Hepatocyte (in vitro differentiated cells): ENCODE results near the gene PRSS57. TPM values are rescaled to one million over a fixed set of nuclear protein-coding genes. Genes with fewer than 3 reads are reported as not detected.

Experiments used
- DNase-seq: peaks from one replicate; pipeline ENCODE4 v3.0.0-alpha.2; 2016; ENCODE audit warnings: low spot score
- H2AFZ ChIP-seq: fragments of 200-600 bp; sonication (generic); 2 replicates; pipeline ENCODE4 v1.6.0; 2016; ENCODE audit warnings: antibody characterized with exemption, mild to moderate bottlenecking
- H3K27ac ChIP-seq: fragments of 200-600 bp; sonication (generic); 2 replicates; pipeline ENCODE4 v1.5.1; 2016; ENCODE audit warnings: mild to moderate bottlenecking
- H3K27me3 ChIP-seq: fragments of 200-600 bp; sonication (generic); 2 replicates; pipeline ENCODE4 v1.6.1; 2016
- H3K36me3 ChIP-seq: fragments of 200-600 bp; sonication (generic); replicated peaks from 2 replicates; pipeline ENCODE4 v1.5.1; 2016; ENCODE audit warnings: low read depth; ENCODE audit not compliant: insufficient read depth
- H3K4me1 ChIP-seq: fragments of 200-600 bp; sonication (generic); 2 replicates; pipeline ENCODE4 v1.5.1; 2016; ENCODE audit warnings: mild to moderate bottlenecking, moderate library complexity; ENCODE audit not compliant: insufficient read depth
- H3K4me2 ChIP-seq: fragments of 200-600 bp; sonication (generic); 2 replicates; pipeline ENCODE4 v1.6.0; 2016
- H3K4me3 ChIP-seq: fragments of 200-600 bp; sonication (generic); 2 replicates; pipeline ENCODE4 v1.5.1; 2016; ENCODE audit warnings: mild to moderate bottlenecking
- H3K79me2 ChIP-seq: fragments of 200-600 bp; sonication (generic); 2 replicates; pipeline ENCODE4 v1.6.0; 2017; ENCODE audit warnings: mild to moderate bottlenecking
- H3K9me2 ChIP-seq: fragments of 200-600 bp; sonication (generic); replicated peaks from 2 replicates; pipeline ENCODE4 v1.6.0; 2017; ENCODE audit warnings: mild to moderate bottlenecking; ENCODE audit not compliant: insufficient read depth
- H3K9me3 ChIP-seq: fragments of 200-600 bp; sonication (generic); 2 replicates; pipeline ENCODE4 v1.5.1; 2016; ENCODE audit warnings: low read depth, mild to moderate bottlenecking
- H4K20me1 ChIP-seq: fragments of 200-600 bp; sonication (generic); 2 replicates; pipeline ENCODE4 v1.6.0; 2016; ENCODE audit warnings: mild to moderate bottlenecking; ENCODE audit not compliant: insufficient read depth, poor library complexity, severe bottlenecking
- CTCF ChIP-seq: fragments of 200-600 bp; sonication (generic); IDR thresholded peaks from 2 replicates; pipeline ENCODE4 v1.5.1; 2016; ENCODE audit warnings: antibody characterized with exemption, mild to moderate bottlenecking; ENCODE audit not compliant: poor library complexity
- EZH2 ChIP-seq: fragments of 200-600 bp; sonication (generic); IDR thresholded peaks from 2 replicates; pipeline ENCODE4 v1.6.1; 2016; ENCODE audit warnings: antibody characterized with exemption, mild to moderate bottlenecking, borderline replicate concordance
- EZH2phosphoT487 ChIP-seq: fragments of 200-600 bp; sonication (generic); IDR thresholded peaks from one replicate; pipeline ENCODE4 v1.6.1; 2018; ENCODE audit warnings: antibody characterized with exemption, mild to moderate bottlenecking, low read depth, moderate library complexity; ENCODE audit not compliant: unreplicated experiment, severe bottlenecking
- WGBS: methylation state at CpG from one replicate; pipeline ENCODE4 v1.1.6; 2016; ENCODE audit warnings: low lambda C conversion rate; ENCODE audit errors: missing lambda C conversion rate; 5-methylcytosine and 5-hydroxymethylcytosine counted together
- polyA plus RNA-seq: library from polyadenylated mRNA; unstranded; fragments of >200 nt; fragmentation: Nextera tagmentation; extraction: Ambion mirVana; gene quantifications from 2 replicates; pipeline ENCODE4 v1.2.1, GENCODE V29; 2016
- total RNA-seq: library from RNA; depleted of rRNA; stranded (reverse); fragments of >200 nt; gene quantifications from 2 replicates; pipeline ENCODE4 v1.2.3, GENCODE V29; 2014

The PRSS57 gene
- total and polyA plus RNA-seq, 2 experiments from 2014 or later = 1.2 to 2.4 TPM

GRCh38 chr19:711254-711653 is 16.0 kb upstream of the PRSS57 start:
- Histone ChIP-seq H3K27ac (peak overlapping the region; percentile 23), H3K79me2 (peaks cover 60% of the 10 kb centered on the region), H2AFZ (no peak overlapping the region), H3K9me3 (no peaks in the 10 kb centered on the region), H4K20me1 (no peaks in the 10 kb centered on the region), H3K36me3 (no peaks in the 10 kb centered on the region), H3K27me3 (no peaks in the 10 kb centered on the region), H3K4me2 (peak overlapping the region; percentile 98), H3K4me1 (peaks cover 19% of the 10 kb centered on the region), H3K9me2 (no peaks in the 10 kb centered on the region), H3K4me3 (no peak overlapping the region)
- DNase-seq = no peak
- no peak for TF ChIP-seq EZH2
- no peak for TF ChIP-seq CTCF
- no peak for TF ChIP-seq EZH2phosphoT487
- WGBS = 72% methylated on average over 8 of the region's 8 CpGs

GRCh38 chr19:710767-711166 is 15.5 kb upstream of the PRSS57 start:
- Histone ChIP-seq H3K9me2 (no peaks in the 10 kb centered on the region), H3K9me3 (no peaks in the 10 kb centered on the region), H3K79me2 (peaks cover 58% of the 10 kb centered on the region), H4K20me1 (no peaks in the 10 kb centered on the region), H3K27ac (peak overlapping the region; percentile 71), H3K4me3 (no peak overlapping the region), H3K4me2 (peak overlapping the region; percentile 98), H3K27me3 (no peaks in the 10 kb centered on the region), H3K4me1 (peaks cover 19% of the 10 kb centered on the region), H2AFZ (no peak overlapping the region), H3K36me3 (no peaks in the 10 kb centered on the region)
- no peak for DNase-seq
- TF ChIP-seq EZH2 (no peak), CTCF (no peak), EZH2phosphoT487 (no peak)
- 74% methylated on average over 21 of the region's 21 CpGs for WGBS

- peaks cover 19% of the 10 kb centered on the region for H3K4me1 ChIP-seq
- H2AFZ ChIP-seq = no peak overlapping the region
- no peaks in the 10 kb centered on the region for H3K9me3 ChIP-seq
- peak; percentile 45 for DNase-seq
- no peaks in the 10 kb centered on the region for H4K20me1 ChIP-seq
- H3K9me2 ChIP-seq = no peaks in the 10 kb centered on the region
- 40% methylated on average over 14 of the region's 27 CpGs for WGBS
- H3K4me2 ChIP-seq = peak overlapping the region; percentile 98
- TF ChIP-seq EZH2 (no peak), CTCF (no peak), EZH2phosphoT487 (no peak)
- H3K79me2 ChIP-seq = peaks cover 51% of the 10 kb centered on the region
- H3K4me3 ChIP-seq = peak overlapping the region; percentile 85
- no peaks in the 10 kb centered on the region for H3K36me3 ChIP-seq
- H3K27ac ChIP-seq = peak overlapping the region; percentile 71
- H3K27me3 ChIP-seq = no peaks in the 10 kb centered on the region
These were observed 14.8 kb upstream of the PRSS57 start for GRCh38 chr19:709965-710571.
